ENCODE results near the gene TRIO.

The TRIO gene

DNA sequence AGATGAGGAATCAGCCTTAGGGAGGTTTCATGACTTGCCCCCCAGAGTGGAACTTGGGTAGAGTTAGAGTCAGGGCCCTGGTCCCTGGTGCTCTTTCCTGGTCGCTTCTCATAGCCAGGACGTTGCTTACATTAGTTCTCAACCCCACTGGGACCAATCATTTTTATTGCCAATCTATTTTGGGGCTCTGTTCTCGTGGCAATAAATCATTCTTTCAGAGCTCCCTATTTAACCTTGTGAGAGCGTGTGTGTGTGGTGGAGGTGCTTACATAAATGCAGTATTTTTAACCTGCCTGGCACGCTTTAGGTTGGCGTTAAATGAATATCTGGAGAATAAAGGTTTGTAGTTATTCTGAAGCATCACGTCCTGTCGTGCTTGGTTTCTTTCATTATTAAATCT lies 4.1 kb downstream of the TRIO start:
- ATAC-seq = no peak
- DNase-seq = no peak
- no peaks in the 10 kb centered on the region for H3K36me3 Mint-ChIP-seq (ENCODE audit: low read depth)
- no peak overlapping the region for H3K4me3 Mint-ChIP-seq
- no peaks in the 10 kb centered on the region for H3K9me3 Mint-ChIP-seq
- peaks cover 45% of the 10 kb centered on the region for H3K27me3 Mint-ChIP-seq
- no peak overlapping the region for H3K27ac Mint-ChIP-seq
- H3K4me1 Mint-ChIP-seq = peaks cover 15% of the 10 kb centered on the region

DNA sequence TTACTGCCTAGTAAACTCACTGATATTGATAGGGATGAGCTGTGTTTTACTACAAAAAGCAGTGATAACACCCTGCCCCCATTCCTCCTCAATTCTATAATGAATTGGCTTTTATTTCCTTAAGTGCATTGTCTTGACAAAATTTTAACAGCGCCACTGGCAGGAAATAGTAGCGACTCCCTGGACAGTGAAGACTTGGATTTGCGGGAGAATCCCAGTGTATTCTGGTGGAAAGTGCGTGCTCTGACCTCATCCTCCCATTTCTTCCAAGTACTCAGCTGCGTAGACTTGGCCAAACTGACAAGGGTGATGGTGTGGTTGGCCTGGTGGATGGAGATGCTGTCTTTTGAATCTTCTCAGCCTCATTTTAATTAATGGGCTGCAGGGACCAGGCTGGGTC lies 5.3 kb downstream of the TRIO start:
- no peaks in the 10 kb centered on the region for H3K36me3 Mint-ChIP-seq (ENCODE audit: low read depth)
- H3K4me1 Mint-ChIP-seq = peaks cover 11% of the 10 kb centered on the region
- H3K4me3 Mint-ChIP-seq = no peak overlapping the region
- ATAC-seq (no peak), DNase-seq (no peak)
- H3K27ac Mint-ChIP-seq = no peak overlapping the region
- H3K9me3 Mint-ChIP-seq = no peaks in the 10 kb centered on the region
- peaks cover 42% of the 10 kb centered on the region for H3K27me3 Mint-ChIP-seq

DNA sequence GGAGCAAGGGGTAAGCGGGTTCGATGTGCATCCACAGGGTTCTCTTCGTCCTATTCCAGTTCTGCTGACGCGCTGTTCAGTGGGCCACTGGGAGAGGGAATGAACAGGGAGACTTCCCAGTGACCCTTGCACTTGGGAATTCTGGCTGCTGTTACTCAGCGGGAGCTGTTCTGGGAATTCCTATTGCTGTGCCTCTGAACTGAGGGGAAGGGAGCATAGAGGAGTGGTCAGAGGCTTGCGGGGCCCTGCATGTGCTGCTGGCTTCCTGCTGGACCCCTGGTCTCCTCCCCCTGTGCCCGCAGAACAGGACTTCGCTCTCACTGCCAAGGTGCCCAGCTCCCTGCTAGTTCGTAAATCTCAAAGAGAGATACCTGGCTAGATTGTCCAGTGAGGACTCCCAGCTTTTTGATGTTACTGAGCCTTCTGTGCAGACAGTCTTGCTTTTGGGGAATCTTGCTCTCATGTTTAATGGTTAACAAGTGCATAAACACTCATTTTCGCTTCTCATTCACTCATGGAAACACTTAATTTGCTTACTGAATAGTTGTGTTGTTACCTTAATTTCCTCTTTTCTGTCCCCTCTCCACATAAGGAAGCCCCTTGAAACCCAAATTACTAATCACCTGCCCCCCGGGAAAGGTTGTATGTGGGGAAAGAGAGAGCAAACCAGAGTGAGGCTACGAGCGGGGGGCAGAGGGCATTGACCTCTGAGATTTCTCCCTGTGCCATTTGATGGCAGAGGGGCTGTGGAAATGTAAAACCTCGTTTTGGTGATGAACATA lies 5.9 kb downstream of the TRIO start:
- DNase-seq (no peak), ATAC-seq (no peak)
- H3K4me1 Mint-ChIP-seq = peaks cover 14% of the 10 kb centered on the region
- H3K27me3 Mint-ChIP-seq = peaks cover 44% of the 10 kb centered on the region
- H3K27ac Mint-ChIP-seq = no peak overlapping the region
- H3K36me3 Mint-ChIP-seq (ENCODE audit: low read depth) = no peaks in the 10 kb centered on the region
- H3K4me3 Mint-ChIP-seq = no peak overlapping the region
- no peaks in the 10 kb centered on the region for H3K9me3 Mint-ChIP-seq

DNA sequence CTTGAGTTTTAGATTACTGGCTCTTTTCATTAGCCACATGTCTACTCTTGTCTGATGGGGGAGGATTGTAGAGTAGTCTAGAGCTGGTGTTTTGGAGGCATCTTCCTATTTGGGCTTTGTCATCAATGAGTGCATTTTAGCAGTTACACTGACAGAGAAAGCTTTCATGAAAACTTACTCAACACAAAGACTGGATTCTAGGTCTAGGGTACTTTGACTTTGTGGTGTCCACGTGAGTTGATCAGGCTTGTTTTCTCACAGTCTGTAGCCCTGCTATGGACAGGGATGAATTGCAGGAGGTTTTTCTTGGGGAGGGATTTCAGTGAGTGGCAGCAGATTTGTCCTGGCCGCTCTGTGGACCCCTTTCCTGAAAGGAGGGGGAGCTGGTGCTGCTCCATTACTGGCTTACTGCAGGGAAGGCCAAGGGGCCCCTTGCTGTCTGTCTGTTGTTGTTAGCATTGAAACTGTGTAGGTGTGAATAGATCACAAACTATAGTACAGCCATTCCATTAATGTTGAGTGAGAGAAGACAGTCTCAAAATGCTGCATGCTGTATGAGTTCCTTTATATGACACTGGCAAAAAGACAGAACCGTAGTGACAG lies 6.6 kb downstream of the TRIO start:
- Mint-ChIP-seq H3K4me3 (no peak overlapping the region), H3K27me3 (peaks cover 46% of the 10 kb centered on the region), H3K9me3 (no peaks in the 10 kb centered on the region), H3K36me3 (ENCODE audit: low read depth) (no peaks in the 10 kb centered on the region), H3K27ac (no peak overlapping the region), H3K4me1 (peaks cover 16% of the 10 kb centered on the region)
- ATAC-seq (no peak), DNase-seq (no peak)

DNA sequence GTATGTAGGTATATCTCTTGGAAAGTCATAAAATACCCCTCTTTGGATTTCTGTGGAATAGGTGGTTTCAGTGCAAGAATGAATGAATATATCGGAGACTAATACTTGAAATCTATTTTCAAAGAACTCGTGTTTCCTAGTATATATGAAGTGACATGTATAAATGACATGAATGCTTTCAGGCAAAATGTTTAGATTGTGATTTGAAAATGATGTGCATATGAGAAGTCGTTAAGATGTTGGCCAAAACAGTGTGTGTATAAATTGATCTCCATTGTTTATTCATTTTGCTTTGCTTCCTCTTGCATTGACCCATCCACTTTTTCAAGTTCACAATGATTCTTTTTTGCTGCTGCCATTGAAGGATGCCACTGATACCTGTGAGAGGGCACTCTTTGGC lies 8.3 kb downstream of the TRIO start:
- Mint-ChIP-seq H3K9me3 (no peaks in the 10 kb centered on the region), H3K4me3 (no peak overlapping the region), H3K27me3 (peaks cover 31% of the 10 kb centered on the region), H3K4me1 (peaks cover 14% of the 10 kb centered on the region), H3K36me3 (ENCODE audit: low read depth) (no peaks in the 10 kb centered on the region), H3K27ac (no peak overlapping the region)
- no peak for ATAC-seq
- no peak for DNase-seq

DNA sequence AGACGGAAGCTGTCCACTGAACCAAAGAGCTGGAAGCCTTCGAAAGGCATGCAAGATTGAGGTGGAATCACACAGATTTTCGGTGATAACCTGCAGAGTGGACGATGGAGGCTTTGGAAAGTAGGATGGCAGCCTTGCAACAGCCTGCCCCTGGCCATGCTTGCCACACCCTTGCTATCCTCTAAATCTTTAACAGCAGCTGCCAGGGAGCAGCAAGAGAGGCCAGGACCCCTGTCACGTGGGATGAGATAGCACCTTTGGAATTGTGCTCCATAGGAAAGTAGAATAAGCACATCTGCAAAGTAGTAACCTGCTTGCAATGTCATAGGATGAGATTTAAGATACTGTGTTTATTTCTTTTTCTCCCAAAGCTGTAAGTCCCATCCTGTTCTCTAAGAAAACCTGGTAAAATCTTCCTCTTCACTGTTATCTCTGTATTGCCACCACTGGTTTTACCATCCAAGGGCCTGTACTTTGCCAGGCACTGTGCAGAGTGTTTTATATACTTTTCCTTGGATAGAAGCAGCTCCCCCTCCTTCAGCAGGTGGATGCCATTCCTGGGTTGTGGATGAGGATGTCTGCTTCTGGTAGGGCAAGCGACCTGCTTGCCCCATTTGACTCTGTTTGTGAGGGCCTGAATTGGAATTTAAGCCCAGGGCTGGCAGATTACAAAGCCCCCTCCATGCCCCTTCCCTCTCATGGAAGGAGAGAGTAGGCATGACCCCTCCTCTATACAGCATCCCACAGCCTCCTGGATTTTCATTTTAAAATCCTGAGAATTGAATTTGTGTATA lies 10.1 kb downstream of the TRIO start:
- no peak for DNase-seq
- peaks cover 14% of the 10 kb centered on the region for H3K4me1 Mint-ChIP-seq

DNA sequence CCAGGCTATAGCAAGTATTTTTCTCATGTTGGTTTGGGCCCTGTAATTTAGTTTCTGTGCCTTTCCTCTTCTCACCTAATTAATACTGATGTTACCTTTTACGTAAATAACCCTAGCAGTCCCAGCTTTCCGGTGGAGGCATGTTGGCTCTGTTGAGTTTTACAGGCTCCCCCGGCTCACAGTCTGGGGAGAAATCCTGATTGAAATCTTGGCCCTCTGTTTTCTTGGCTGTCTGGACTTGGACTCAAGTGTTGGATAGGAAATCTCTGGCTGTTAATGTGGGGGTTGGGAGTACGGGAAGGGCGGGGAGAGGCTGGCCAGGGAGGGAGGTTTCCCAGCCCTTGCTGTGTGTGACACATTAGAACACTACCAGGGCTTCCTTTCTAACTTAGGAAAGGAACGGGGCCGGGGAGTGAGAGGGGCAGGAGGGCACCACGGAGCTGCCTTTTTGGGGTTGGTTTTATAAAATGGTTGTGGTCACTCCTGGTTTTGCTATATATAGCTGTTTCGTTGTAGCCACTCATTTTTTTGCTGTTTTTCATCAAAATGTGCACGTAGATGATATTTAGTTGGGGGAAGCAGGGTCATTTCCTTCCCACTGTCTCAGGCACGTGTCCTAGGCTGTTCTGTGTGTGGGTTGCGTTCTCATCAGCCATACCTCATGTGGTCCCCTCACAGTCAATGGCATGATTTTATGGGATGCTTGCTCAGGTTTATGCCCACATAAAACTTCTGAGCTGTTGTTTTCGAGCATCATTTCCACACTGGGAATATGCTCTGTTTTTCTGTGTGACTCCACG lies 11.0 kb downstream of the TRIO start:
- ATAC-seq = no peak
- peaks cover 14% of the 10 kb centered on the region for H3K4me1 Mint-ChIP-seq
- no peaks in the 10 kb centered on the region for H3K9me3 Mint-ChIP-seq
- peaks cover 19% of the 10 kb centered on the region for H3K27me3 Mint-ChIP-seq
- DNase-seq = no peak
- H3K36me3 Mint-ChIP-seq (ENCODE audit: low read depth) = no peaks in the 10 kb centered on the region
- H3K4me3 Mint-ChIP-seq = no peak overlapping the region
- peak overlapping the region; percentile 39 for H3K27ac Mint-ChIP-seq

More for the DNA sequence above, 10.1 kb downstream of the TRIO start:
- no peaks in the 10 kb centered on the region for H3K9me3 Mint-ChIP-seq
- no peak overlapping the region for H3K4me3 Mint-ChIP-seq
- ATAC-seq = no peak
- H3K27ac Mint-ChIP-seq = no peak overlapping the region
- H3K36me3 Mint-ChIP-seq (ENCODE audit: low read depth) = no peaks in the 10 kb centered on the region
- peaks cover 24% of the 10 kb centered on the region for H3K27me3 Mint-ChIP-seq

DNA sequence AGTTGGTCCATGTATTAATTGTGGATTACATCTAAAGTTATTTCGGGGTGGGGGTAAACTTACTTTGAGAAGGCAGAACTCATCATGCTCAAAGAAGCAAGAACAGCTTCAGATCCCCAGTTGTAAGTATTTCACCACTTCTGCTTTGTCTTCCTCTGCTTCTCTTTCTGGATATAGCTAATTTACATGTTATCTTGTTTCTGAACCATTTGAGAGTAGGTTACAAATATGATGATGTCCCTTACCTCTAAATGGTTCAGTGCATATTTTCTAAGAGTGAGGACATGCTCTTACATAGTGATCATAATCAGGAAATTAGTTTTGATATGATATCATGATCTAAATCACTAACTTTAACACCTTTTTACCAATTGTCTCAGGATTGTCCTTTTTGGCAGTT lies 11.9 kb downstream of the TRIO start:
- Mint-ChIP-seq H3K9me3 (no peaks in the 10 kb centered on the region), H3K4me3 (no peak overlapping the region), H3K27me3 (peaks cover 13% of the 10 kb centered on the region), H3K27ac (no peak overlapping the region), H3K4me1 (peaks cover 7% of the 10 kb centered on the region), H3K36me3 (ENCODE audit: low read depth) (no peaks in the 10 kb centered on the region)
- ATAC-seq (no peak), DNase-seq (no peak)

DNA sequence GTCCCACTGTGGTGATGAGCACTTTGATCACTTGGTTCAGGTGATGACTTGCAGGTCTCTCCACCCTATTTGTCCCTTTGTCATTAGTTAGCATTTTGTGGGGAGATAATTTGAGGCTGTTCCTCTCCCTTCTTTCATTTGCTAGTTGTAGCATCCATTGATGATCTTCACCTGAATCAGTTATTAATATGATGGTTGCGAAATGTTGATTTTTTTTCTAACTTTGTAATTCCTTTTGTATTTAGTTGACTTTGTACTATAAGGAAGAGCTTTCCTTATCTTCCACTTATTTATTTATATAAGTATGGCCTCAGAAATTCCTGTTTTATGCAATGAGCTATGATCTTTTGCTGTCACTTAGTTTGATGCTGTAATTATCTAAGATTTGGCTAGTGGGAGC lies 12.6 kb downstream of the TRIO start:
- Mint-ChIP-seq H3K4me3 (no peak overlapping the region), H3K27me3 (peaks cover 11% of the 10 kb centered on the region), H3K36me3 (ENCODE audit: low read depth) (no peaks in the 10 kb centered on the region), H3K27ac (no peak overlapping the region), H3K4me1 (peaks cover 7% of the 10 kb centered on the region), H3K9me3 (no peaks in the 10 kb centered on the region)
- no peak for ATAC-seq
- DNase-seq = no peak

DNA sequence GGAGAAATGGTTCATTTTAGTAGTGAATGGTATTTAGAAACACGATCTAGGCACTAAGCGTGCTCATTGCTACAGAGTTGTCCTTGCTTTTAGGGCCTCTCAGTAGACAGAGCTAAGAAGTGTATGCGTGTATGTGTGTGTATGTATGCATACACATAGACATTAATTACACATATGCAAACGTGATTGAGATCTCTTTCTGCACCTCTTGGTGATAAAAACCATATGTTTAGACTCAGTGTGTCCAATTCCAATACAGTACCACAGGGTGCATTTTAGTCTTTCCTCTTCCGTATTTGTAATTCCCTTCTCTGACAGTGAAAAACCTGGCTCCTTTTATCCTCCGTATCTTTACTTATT lies 13.1 kb downstream of the TRIO start:
- Mint-ChIP-seq H3K4me1 (peaks cover 7% of the 10 kb centered on the region), H3K36me3 (ENCODE audit: low read depth) (no peaks in the 10 kb centered on the region), H3K27me3 (peaks cover 11% of the 10 kb centered on the region), H3K27ac (no peak overlapping the region), H3K9me3 (no peaks in the 10 kb centered on the region), H3K4me3 (no peak overlapping the region)
- no peak for ATAC-seq
- DNase-seq = no peak

DNA sequence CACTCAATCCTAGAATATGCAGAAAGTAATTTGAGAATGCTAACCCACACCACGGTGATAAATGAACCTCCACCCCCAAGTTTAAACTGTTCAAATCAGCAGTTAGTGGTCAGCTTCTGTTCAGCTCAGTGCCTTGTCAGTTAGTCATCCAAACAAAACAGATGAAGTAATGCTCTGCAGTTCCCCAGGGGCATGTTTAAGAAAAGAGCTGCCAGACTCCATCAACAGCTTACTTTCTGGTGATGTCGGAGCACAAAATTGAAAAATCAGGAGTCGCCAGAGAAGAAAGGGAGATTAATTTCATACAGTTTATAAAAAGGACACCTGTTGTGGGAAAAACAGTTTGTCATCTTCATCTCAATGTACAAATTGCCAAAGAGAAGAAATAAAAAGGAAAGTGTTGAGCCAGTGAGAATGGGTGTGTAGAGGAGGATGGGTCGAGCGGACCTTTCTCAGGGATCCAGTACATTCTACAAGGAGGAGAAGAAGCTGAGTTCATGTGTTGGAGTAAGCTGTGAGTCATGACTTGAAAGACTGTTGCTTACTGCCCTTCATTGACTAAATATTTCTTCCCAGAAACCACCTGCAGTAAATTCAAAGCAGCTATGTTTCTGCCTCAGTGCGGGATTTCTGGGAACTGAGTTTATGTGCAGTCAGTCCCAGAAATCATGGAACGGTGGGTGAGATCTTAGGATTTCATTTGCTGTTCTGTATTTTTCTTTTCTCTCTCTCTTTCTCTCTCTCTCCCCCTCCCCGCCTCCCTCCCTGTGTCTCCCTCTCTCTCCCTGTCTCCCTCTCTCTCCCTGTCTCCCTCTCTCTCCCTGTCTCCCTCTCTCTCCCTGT lies 13.7 kb downstream of the TRIO start:
- Mint-ChIP-seq H3K36me3 (ENCODE audit: low read depth) (no peaks in the 10 kb centered on the region), H3K4me3 (no peak overlapping the region), H3K4me1 (peaks cover 7% of the 10 kb centered on the region), H3K27ac (no peak overlapping the region), H3K9me3 (no peaks in the 10 kb centered on the region), H3K27me3 (peaks cover 11% of the 10 kb centered on the region)
- DNase-seq (no peak), ATAC-seq (no peak)

DNA sequence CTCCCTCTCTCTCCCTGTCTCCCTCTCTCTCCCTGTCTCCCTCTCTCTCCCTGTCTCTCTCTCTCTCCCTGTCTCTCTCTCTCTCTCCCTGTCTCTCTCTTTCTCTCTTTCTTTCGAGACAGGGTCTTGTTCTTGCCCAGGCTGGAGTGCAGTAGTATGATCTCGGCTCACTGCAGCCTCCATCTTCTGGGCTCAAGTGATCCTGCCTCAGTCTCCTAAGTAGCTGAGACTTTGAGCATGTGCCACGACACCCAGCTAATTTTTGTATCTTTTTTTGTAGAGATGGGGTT lies 14.3 kb downstream of the TRIO start:
- Mint-ChIP-seq H3K27me3 (peaks cover 11% of the 10 kb centered on the region), H3K27ac (no peak overlapping the region), H3K4me1 (peaks cover 7% of the 10 kb centered on the region), H3K9me3 (no peaks in the 10 kb centered on the region), H3K4me3 (no peak overlapping the region), H3K36me3 (ENCODE audit: low read depth) (no peaks in the 10 kb centered on the region)
- DNase-seq (no peak), ATAC-seq (no peak)

DNA sequence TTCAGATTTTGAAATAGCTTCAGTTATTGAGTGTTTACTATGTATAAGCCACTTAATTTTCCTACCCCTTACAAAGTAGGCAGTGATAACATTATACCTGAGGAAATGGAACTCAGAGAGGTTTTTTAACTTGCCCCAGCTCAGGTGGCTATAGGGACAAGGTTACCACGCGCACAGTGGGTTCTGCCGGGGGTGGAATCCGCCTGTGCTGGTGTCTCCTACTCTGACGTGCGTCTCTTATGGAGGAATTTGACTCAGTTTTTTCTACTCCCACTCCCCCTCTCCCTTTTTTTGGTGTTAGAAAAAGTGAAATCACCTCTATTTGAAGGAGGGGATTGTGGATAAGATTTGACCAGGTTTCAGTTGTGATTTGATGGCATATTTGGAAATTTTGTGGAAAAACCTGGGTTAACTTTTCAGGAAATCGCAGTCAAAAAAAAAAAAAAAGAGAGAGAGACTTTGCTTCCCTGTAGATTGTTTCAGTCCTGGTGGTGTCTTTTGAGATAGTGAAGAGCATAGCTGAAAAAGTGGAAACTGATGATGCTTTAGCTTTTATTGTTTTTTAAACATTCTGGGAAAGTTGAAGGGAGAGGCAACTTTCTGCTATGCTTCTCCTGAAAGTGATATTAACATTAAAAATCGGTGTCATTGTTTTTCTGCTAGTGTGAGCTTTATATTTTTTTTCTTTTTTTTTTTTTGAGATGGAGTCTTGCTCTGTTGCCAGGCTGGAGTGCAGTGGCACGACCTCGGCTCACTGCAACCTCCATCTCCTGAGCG lies 15.9 kb downstream of the TRIO start:
- ATAC-seq (no peak), DNase-seq (no peak)
- Mint-ChIP-seq H3K4me1 (peaks cover 5% of the 10 kb centered on the region), H3K9me3 (peaks cover 8% of the 10 kb centered on the region), H3K4me3 (no peak overlapping the region), H3K36me3 (ENCODE audit: low read depth) (no peaks in the 10 kb centered on the region), H3K27me3 (peaks cover 9% of the 10 kb centered on the region), H3K27ac (no peak overlapping the region)
